GM12878 (cell line): ENCODE data around the gene CDHR5. TPM values are rescaled to one million over a fixed set of nuclear protein-coding genes. Genes with fewer than 3 reads are reported as not detected.

Source experiments
- ATAC-seq: fragments of 200-7000 bp; cut with Tn5 transposase; 3 replicates; pipeline ENCODE4 v1.9.1; 2020; ENCODE audit warnings: mild to moderate bottlenecking, moderate library complexity
- Bru-seq: library from RNA; stranded (reverse); fragments of 400-500 nt; gene quantifications from one replicate; lab custom pipeline; 2021; lab: Mats Ljungman, UMichigan
- BruChase-seq, 2 experiments: library from RNA; stranded (reverse); fragments of 400-500 nt; gene quantifications; one replicate each; lab custom pipeline; 2021; lab: Mats Ljungman, UMichigan
- BruUV-seq: library from RNA; stranded (reverse); fragments of 400-500 nt; replicated peaks from 2 replicates; lab custom pipeline; 2021; lab: Mats Ljungman, UMichigan
- CTCF ChIA-PET: fragments of 300-600 bp; sonication (Branson Sonifier 250); formaldehyde crosslinking; extraction: SDS; loops from one replicate; lab custom pipeline; 2021; ENCODE audit warnings: inconsistent platforms; lab: Yijun Ruan, JAX
- POLR2A ChIA-PET: fragments of 350-600 bp; formaldehyde crosslinking; extraction: SDS; loops from one replicate; lab custom pipeline; 2021; ENCODE audit warnings: inconsistent platforms; lab: Charles Lee
- RAD21 ChIA-PET: fragments of 300-600 bp; sonication (Branson Sonifier 250); formaldehyde crosslinking; loops from one replicate; lab custom pipeline; 2023; ENCODE audit warnings: antibody characterized with exemption; ENCODE audit not compliant: unreplicated experiment; lab: Charles Lee
- SMC1A ChIA-PET: fragments of 300-600 bp; sonication (Branson Sonifier 250); formaldehyde crosslinking; loops from one replicate; lab custom pipeline; 2023; ENCODE audit not compliant: unreplicated experiment, uncharacterized antibody; lab: Charles Lee
- DNase-seq: peaks from one replicate; pipeline ENCODE4 v3.0.0-alpha.2; 2011; ENCODE audit warnings: low read depth, low spot score
- FAIRE-seq: peaks from 3 replicates; lab custom pipeline; 2011; peaks lifted over from hg19 to GRCh38; lab: Jason Lieb, UNC
- H2AFZ ChIP-seq: 2 replicates; pipeline ENCODE4 v1.6.0; 2011; ENCODE audit warnings: low read depth, low read length, control low read depth; ENCODE audit not compliant: control insufficient read depth
- H3K27ac ChIP-seq: 2 replicates; pipeline ENCODE4 v1.5.1; 2011; ENCODE audit warnings: control low read depth; ENCODE audit not compliant: control insufficient read depth, insufficient read depth
- H3K27me3 ChIP-seq, 2 experiments: replicated peaks in 1 of 2; 2 replicates each; pipeline versions ENCODE4 v1.6.0 to v1.6.1; 2011; ENCODE audit warnings: low read length in 1 of 2; ENCODE audit not compliant: control insufficient read depth in 2 of 2, insufficient read depth in 2 of 2
- H3K36me3 ChIP-seq, 2 experiments: 2 replicates each; pipeline ENCODE4 v1.5.1; 2011; ENCODE audit warnings: low read length in 1 of 2; ENCODE audit not compliant: control insufficient read depth in 2 of 2, insufficient read depth in 2 of 2
- H3K4me1 ChIP-seq: 2 replicates; pipeline ENCODE4 v1.6.1; 2011; ENCODE audit warnings: mild to moderate bottlenecking, low read length, moderate library complexity, mixed read lengths; ENCODE audit not compliant: control insufficient read depth, insufficient read depth
- H3K4me2 ChIP-seq: 2 replicates; pipeline ENCODE4 v1.6.0; 2011; ENCODE audit warnings: control low read depth; ENCODE audit not compliant: control insufficient read depth, insufficient read depth
- H3K4me3 ChIP-seq: fragments of 200-600 bp; sonication (generic); 2 replicates; pipeline ENCODE4 v1.5.1; 2016
- H3K79me2 ChIP-seq: 2 replicates; pipeline ENCODE4 v1.6.0; 2011; ENCODE audit warnings: low read length; ENCODE audit not compliant: control insufficient read depth, insufficient read depth
- H3K9ac ChIP-seq: 2 replicates; pipeline ENCODE4 v1.8.0; 2011; ENCODE audit warnings: low read length, control low read depth, mixed read lengths; ENCODE audit not compliant: control insufficient read depth, insufficient read depth
- H3K9me3 ChIP-seq: replicated peaks from 3 replicates; pipeline ENCODE4 v1.5.1; 2011; ENCODE audit warnings: mild to moderate bottlenecking, low read length; ENCODE audit not compliant: control insufficient read depth, insufficient read depth
- H4K20me1 ChIP-seq: 2 replicates; pipeline ENCODE4 v1.6.0; 2011; ENCODE audit not compliant: control insufficient read depth, insufficient read depth
- TARDBP ChIP-seq: IDR thresholded peaks from 2 replicates; pipeline ENCODE4 v1.6.1; 2016; ENCODE audit warnings: borderline replicate concordance
- WGBS: methylation state at CpG from one replicate; pipeline ENCODE4 v1.1.6; 2016; ENCODE audit warnings: low lambda C conversion rate; ENCODE audit not compliant: insufficient replicate concordance, insufficient coverage; ENCODE audit errors: missing lambda C conversion rate; 5-methylcytosine and 5-hydroxymethylcytosine counted together
- in situ Hi-C: fragments of 300-500 bp; cut with MboI; formaldehyde crosslinking; loops from 9 replicates; pipeline ENCODE4 v1.14.3; 2018; ENCODE audit warnings: mixed read lengths
- intact Hi-C: fragments of 100-400 bp; cut with micrococcal nuclease; formaldehyde crosslinking; loops from one replicate; pipeline ENCODE4 v1.14.2; 2022; ENCODE audit not compliant: unreplicated experiment
- long read RNA-seq, 2 experiments: library from polyadenylated mRNA; unstranded; transcript quantifications; one replicate each; pipeline ENCODE4 v2.0.0, GENCODE V29; 2019 to 2020
- polyA minus RNA-seq, 3 experiments: library from RNA; depleted of rRNA, polyadenylated mRNA; stranded (reverse); fragments of >200 nt; gene quantifications; 2 replicates each; pipeline ENCODE4 v1.2.3, GENCODE V29; 2011
- polyA plus RNA-seq, 11 experiments: library from polyadenylated mRNA; depleted of rRNA in 4 of 11; unstranded in 6 of 11; stranded (reverse) in 5 of 11; fragments of >200 nt; fragmentation: Nextera tagmentation in 4 of 11; fragmentation: Illumina TruSeq in 1 of 11; extraction: Ambion mirVana in 4 of 11; extraction: Trizol in 1 of 11; gene quantifications; 1 replicate in 1 of 11; 2 replicates in 10 of 11; pipeline versions ENCODE4 v1.2.1 to v1.2.3, GENCODE V29; 2011 to 2016; ENCODE audit warnings: inconsistent platforms in 2 of 11, missing spikeins in 2 of 11, low read depth in 1 of 11
- total RNA-seq, 4 experiments: library from RNA; depleted of rRNA in 3 of 4; stranded (reverse); fragments of >200 nt in 3 of 4; fragmentation: Illumina TruSeq in 1 of 4; extraction: Trizol in 1 of 4; gene quantifications; 2 replicates each; pipeline versions ENCODE4 v1.2.1 to v1.2.3, GENCODE V29; 2013 to 2021
- TF ChIP-seq, protein P1 (sequence below): fragments of 450-650 bp; formaldehyde crosslinking; IDR thresholded peaks from 2 replicates; pipeline ENCODE4 v1.4.0; 2022; ENCODE audit warnings: mild to moderate bottlenecking, moderate library complexity
- TF ChIP-seq, protein P2 (sequence below): fragments of 450-650 bp; IDR thresholded peaks from 2 replicates; pipeline ENCODE4 v1.6.1; 2017; ENCODE audit warnings: mild to moderate bottlenecking, low read depth, inconsistent platforms; ENCODE audit not compliant: poor library complexity, severe bottlenecking
- TF ChIP-seq, protein P3 (sequence below): fragments of 450-650 bp; IDR thresholded peaks from 2 replicates; pipeline ENCODE4 v1.6.1; 2018; ENCODE audit warnings: mild to moderate bottlenecking, low read depth, moderate library complexity; ENCODE audit not compliant: partially characterized antibody

Gene CDHR5, protein sequence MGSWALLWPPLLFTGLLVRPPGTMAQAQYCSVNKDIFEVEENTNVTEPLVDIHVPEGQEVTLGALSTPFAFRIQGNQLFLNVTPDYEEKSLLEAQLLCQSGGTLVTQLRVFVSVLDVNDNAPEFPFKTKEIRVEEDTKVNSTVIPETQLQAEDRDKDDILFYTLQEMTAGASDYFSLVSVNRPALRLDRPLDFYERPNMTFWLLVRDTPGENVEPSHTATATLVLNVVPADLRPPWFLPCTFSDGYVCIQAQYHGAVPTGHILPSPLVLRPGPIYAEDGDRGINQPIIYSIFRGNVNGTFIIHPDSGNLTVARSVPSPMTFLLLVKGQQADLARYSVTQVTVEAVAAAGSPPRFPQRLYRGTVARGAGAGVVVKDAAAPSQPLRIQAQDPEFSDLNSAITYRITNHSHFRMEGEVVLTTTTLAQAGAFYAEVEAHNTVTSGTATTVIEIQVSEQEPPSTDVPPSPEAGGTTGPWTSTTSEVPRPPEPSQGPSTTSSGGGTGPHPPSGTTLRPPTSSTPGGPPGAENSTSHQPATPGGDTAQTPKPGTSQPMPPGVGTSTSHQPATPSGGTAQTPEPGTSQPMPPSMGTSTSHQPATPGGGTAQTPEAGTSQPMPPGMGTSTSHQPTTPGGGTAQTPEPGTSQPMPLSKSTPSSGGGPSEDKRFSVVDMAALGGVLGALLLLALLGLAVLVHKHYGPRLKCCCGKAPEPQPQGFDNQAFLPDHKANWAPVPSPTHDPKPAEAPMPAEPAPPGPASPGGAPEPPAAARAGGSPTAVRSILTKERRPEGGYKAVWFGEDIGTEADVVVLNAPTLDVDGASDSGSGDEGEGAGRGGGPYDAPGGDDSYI
- total RNA-seq (2013; cell fraction: nucleolus; rRNA removed), result not detected in 2 replicates
- total RNA-seq (2014; rRNA removed) (0.05 TPM in 1 of 2 replicates, not detected in the other), total RNA-seq (2014; rRNA removed; fragmentation: Illumina TruSeq; extraction: Trizol) (not detected in 2 replicates), total RNA-seq (2021) (0.40 TPM in 1 of 2 replicates, not detected in the other), polyA plus RNA-seq (2011; rRNA removed) (not detected in 2 replicates), polyA plus RNA-seq (2014; fragmentation: Illumina TruSeq; extraction: Trizol) (not detected in 2 replicates), polyA plus RNA-seq (2014; fragmentation: Nextera tagmentation; extraction: Ambion mirVana) (not detected), polyA plus RNA-seq (2014; rRNA removed) (0.06 TPM in 1 of 2 replicates, not detected in the other), polyA plus RNA-seq (2016; fragmentation: Nextera tagmentation; extraction: Ambion mirVana) (not detected), polyA minus RNA-seq (2011; rRNA and poly(A)+ RNA removed) (not detected in 2 replicates), Bru-seq, nascent RNA (percentile 8 among the genes with signal in this experiment), BruChase-seq, experiment 1, labeled RNA remaining after a 6-hour chase (percentile 9 among the genes with signal in this experiment), BruChase-seq, experiment 2, labeled RNA remaining after a 2-hour chase (percentile 12 among the genes with signal in this experiment)
- polyA plus RNA-seq (2011; ENCODE audit: low read depth), result not detected
- polyA plus RNA-seq (2011; cell fraction: cytosol; rRNA removed), result not detected in 2 replicates
- not detected in 2 replicates for polyA plus RNA-seq (2011; cell fraction: nucleus; rRNA removed)
- polyA plus RNA-seq (2012), result 0.11 and 0.19 TPM in 2 replicates
- polyA minus RNA-seq (2011; cell fraction: cytosol; rRNA and poly(A)+ RNA removed), result not detected in 2 replicates
- polyA minus RNA-seq (2011; cell fraction: nucleus; rRNA and poly(A)+ RNA removed), result not detected in 2 replicates
- long read RNA-seq, experiment 1, result 0 reads
- long read RNA-seq, experiment 2, result 0 reads

DNA sequence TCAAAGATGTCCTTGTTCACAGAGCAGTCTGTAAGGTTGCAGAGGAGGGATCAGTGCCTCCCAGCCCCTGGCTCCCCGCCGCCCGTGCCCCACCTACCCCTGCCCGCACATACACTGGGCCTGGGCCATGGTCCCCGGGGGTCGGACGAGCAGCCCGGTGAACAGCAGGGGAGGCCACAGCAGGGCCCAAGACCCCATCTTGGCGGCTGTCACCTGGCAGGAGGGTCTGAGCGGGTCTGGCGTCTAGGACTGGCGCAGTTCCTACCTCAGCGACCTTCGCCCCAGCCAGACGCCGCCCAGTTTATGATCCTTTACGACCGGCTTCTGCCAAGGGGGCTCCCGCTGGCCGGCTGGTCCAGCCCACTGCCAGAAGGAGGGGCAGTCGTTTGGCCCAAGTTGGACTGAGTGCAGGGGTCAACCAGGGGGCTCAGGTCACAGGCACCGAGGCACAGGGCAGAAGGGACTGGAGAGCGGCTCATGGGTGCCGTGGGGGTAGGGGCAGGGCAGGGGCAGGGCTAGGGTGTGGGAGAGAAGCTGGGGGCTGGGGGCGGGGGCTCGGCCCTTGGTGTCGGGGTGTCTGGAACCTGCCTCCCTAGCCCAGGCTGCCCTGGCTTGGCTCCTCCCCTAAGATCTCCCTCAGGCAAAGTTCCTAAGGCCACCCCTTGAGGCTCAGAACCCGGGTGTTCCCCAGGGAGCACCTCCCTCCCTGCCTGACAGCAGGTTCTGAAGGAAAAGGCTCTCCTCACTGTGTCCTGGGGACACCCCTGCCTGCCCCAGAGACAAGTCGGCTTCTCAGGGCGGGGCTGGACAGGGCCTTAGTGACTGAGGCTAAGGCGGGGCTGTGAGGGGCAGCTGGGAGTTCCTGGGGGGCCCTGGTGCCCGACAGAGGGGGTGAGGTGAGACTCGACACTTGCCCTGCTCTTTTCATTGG is at the start of gene CDHR5:
Gene CDHR5 (minus strand): TSS at position 251 of the 931 bp plus-strand sequence. CDS start 53 bp downstream, at position 198.
- no peaks in the 10 kb centered on the region for H3K79me2 ChIP-seq
- H3K9me3 ChIP-seq, result no peaks in the 10 kb centered on the region
- H3K27me3 ChIP-seq, result no peaks in the 10 kb centered on the region
- in situ Hi-C loops (no loop called here), intact Hi-C loops (no loop called here)
- FAIRE-seq (no peak), DNase-seq (no peak), ATAC-seq (0 out of 3 replicates have a peak, but pooled peaks have one; percentile 10)
- H3K36me3 ChIP-seq, result no peaks in the 10 kb centered on the region
- H2AFZ ChIP-seq, result no peak within 1 kb of the TSS
- H3K4me2 ChIP-seq, result no peak within 1 kb of the TSS
- H3K4me1 ChIP-seq, result peaks cover 18% of the 10 kb centered on the region
- ChIA-PET RAD21 (no interaction called here), POLR2A (no interaction called here), SMC1A (no interaction called here), CTCF (interaction anchor here (1.1 kb wide), 1 partner anchor 101 kb away, joined by 3 read pairs; no protein-coding TSS in a partner anchor)
- no peaks in the 10 kb centered on the region for H4K20me1 ChIP-seq
- H3K27ac ChIP-seq, result no peak within 1 kb of the TSS
- no peak within 1 kb of the TSS for H3K9ac ChIP-seq
- 81% methylated on average over 30 of the region's 33 CpGs for WGBS
- no TSS peak for BruUV-seq
- H3K4me3 ChIP-seq, result no peak within 1 kb of the TSS
- TF ChIP-seq, protein P1, sequence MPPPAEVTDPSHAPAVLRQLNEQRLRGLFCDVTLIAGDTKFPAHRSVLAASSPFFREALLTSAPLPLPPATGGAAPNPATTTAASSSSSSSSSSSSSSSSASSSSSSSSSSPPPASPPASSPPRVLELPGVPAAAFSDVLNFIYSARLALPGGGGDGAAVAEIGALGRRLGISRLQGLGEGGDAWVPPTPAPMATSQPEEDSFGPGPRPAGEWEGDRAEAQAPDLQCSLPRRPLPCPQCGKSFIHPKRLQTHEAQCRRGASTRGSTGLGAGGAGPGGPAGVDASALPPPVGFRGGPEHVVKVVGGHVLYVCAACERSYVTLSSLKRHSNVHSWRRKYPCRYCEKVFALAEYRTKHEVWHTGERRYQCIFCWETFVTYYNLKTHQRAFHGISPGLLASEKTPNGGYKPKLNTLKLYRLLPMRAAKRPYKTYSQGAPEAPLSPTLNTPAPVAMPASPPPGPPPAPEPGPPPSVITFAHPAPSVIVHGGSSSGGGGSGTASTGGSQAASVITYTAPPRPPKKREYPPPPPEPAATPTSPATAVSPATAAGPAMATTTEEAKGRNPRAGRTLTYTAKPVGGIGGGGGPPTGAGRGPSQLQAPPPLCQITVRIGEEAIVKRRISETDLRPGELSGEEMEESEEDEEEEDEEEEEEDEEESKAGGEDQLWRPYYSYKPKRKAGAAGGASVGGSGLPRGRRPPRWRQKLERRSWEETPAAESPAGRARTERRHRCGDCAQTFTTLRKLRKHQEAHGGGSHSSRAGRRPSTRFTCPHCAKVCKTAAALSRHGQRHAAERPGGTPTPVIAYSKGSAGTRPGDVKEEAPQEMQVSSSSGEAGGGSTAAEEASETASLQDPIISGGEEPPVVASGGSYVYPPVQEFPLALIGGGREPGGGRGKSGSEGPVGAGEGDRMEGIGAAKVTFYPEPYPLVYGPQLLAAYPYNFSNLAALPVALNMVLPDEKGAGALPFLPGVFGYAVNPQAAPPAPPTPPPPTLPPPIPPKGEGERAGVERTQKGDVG (CRISPR knock-in tag), result no peak
- no peak for TF ChIP-seq TARDBP
- TF ChIP-seq, protein P2, sequence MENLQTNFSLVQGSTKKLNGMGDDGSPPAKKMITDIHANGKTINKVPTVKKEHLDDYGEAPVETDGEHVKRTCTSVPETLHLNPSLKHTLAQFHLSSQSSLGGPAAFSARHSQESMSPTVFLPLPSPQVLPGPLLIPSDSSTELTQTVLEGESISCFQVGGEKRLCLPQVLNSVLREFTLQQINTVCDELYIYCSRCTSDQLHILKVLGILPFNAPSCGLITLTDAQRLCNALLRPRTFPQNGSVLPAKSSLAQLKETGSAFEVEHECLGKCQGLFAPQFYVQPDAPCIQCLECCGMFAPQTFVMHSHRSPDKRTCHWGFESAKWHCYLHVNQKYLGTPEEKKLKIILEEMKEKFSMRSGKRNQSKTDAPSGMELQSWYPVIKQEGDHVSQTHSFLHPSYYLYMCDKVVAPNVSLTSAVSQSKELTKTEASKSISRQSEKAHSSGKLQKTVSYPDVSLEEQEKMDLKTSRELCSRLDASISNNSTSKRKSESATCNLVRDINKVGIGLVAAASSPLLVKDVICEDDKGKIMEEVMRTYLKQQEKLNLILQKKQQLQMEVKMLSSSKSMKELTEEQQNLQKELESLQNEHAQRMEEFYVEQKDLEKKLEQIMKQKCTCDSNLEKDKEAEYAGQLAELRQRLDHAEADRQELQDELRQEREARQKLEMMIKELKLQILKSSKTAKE, result no peak
- TF ChIP-seq, protein P3, sequence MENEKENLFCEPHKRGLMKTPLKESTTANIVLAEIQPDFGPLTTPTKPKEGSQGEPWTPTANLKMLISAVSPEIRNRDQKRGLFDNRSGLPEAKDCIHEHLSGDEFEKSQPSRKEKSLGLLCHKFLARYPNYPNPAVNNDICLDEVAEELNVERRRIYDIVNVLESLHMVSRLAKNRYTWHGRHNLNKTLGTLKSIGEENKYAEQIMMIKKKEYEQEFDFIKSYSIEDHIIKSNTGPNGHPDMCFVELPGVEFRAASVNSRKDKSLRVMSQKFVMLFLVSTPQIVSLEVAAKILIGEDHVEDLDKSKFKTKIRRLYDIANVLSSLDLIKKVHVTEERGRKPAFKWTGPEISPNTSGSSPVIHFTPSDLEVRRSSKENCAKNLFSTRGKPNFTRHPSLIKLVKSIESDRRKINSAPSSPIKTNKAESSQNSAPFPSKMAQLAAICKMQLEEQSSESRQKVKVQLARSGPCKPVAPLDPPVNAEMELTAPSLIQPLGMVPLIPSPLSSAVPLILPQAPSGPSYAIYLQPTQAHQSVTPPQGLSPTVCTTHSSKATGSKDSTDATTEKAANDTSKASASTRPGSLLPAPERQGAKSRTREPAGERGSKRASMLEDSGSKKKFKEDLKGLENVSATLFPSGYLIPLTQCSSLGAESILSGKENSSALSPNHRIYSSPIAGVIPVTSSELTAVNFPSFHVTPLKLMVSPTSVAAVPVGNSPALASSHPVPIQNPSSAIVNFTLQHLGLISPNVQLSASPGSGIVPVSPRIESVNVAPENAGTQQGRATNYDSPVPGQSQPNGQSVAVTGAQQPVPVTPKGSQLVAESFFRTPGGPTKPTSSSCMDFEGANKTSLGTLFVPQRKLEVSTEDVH, result no peak
